NCI-H345 treated with DMSO at 0.1 percent for 48 hours (cell line): ENCODE data around the gene TXNDC15.
"Not testable (repeated sequence)": the region's sequence is repeated elsewhere in the genome, so short reads cannot be mapped to it uniquely, and the experiment has no call there.

Experiments
- DNase-seq: peaks from one replicate; lab custom pipeline; 2025; ENCODE audit not compliant: unreplicated experiment; lab: John Stamatoyannopoulos, UW

The TXNDC15 gene

GRCh38 chr5:134873987-134874830 lies at the start of gene TXNDC15:
TSS of gene TXNDC15 (plus strand) at chr5:134874371. CDS start at chr5:134874428, 57 bp downstream.
- DNase-seq: peak; percentile 76

- DNase-seq: no peak
Measured at GRCh38 chr5:134824681-134825080, 49.5 kb upstream of the TXNDC15 start.

GRCh38 chr5:134825212-134825611 lies 49.0 kb upstream of the TXNDC15 start:
- DNase-seq: no peak

- DNase-seq: no peak
Measured at GRCh38 chr5:134833340-134834032, 40.7 kb upstream of the TXNDC15 start.

GRCh38 chr5:134835623-134836022 lies 38.5 kb upstream of the TXNDC15 start:
- DNase-seq: no peak

GRCh38 chr5:134837530-134838181 lies 36.5 kb upstream of the TXNDC15 start:
- DNase-seq: no peak

GRCh38 chr5:134838361-134838760 lies 35.8 kb upstream of the TXNDC15 start:
- not testable (repeated sequence) for DNase-seq

- DNase-seq: no peak
Measured at GRCh38 chr5:134840811-134841210, 33.4 kb upstream of the TXNDC15 start.

GRCh38 chr5:134844252-134844651 lies 29.9 kb upstream of the TXNDC15 start:
- DNase-seq: no peak

- no peak for DNase-seq
Measured at GRCh38 chr5:134845335-134845851, 28.8 kb upstream of the TXNDC15 start.

- peak; percentile 82 for DNase-seq
Measured at GRCh38 chr5:134845852-134846640, 28.1 kb upstream of the TXNDC15 start, which contains the start of gene C5orf24. TSS of gene C5orf24 (plus strand) at chr5:134845968. CDS start at chr5:134854901, 8,933 bp downstream.

- peak; percentile 17 for DNase-seq
Measured at GRCh38 chr5:134846641-134846960, 27.6 kb upstream of the TXNDC15 start.

GRCh38 chr5:134849434-134849933 lies 24.7 kb upstream of the TXNDC15 start:
- not testable (repeated sequence) for DNase-seq

GRCh38 chr5:134851307-134851923 lies 22.8 kb upstream of the TXNDC15 start:
- DNase-seq: no peak

- DNase-seq: not testable (repeated sequence)
Measured at GRCh38 chr5:134856465-134856864, 17.7 kb upstream of the TXNDC15 start.

- DNase-seq: no peak
Measured at GRCh38 chr5:134857401-134857800, 16.8 kb upstream of the TXNDC15 start.

GRCh38 chr5:134864707-134865106 lies 9.5 kb upstream of the TXNDC15 start:
- no peak for DNase-seq

- DNase-seq: no peak
Measured at GRCh38 chr5:134873494-134873893, 677 bp upstream of the TXNDC15 start.

- peak; percentile 28 for DNase-seq
Measured at GRCh38 chr5:134874831-134875655, 872 bp downstream of the TXNDC15 start.
